ENCODE measurements around the gene RGS9.

The RGS9 gene

DNA sequence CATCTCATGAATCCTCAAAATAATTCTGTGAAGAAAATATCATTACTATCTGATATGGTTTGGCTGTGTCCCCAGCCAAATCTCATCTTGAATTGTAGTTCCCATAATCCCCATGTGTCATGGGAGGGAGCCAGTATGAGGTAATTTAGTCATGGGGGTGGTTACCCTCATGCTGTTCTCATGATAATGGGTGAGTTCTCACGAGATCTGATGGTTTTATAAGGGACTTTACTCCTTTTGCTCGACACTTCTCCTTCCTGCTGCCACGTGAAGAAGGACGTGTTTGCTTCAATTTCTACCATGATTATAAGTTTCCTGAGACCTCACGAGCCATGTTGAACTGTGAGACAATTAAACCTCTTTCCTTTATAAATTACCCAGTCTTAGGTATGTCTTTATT is 20.7 kb upstream of the RGS9 start:
- peak in 1 of 2 donors; percentile 34 for DNase-seq

DNA sequence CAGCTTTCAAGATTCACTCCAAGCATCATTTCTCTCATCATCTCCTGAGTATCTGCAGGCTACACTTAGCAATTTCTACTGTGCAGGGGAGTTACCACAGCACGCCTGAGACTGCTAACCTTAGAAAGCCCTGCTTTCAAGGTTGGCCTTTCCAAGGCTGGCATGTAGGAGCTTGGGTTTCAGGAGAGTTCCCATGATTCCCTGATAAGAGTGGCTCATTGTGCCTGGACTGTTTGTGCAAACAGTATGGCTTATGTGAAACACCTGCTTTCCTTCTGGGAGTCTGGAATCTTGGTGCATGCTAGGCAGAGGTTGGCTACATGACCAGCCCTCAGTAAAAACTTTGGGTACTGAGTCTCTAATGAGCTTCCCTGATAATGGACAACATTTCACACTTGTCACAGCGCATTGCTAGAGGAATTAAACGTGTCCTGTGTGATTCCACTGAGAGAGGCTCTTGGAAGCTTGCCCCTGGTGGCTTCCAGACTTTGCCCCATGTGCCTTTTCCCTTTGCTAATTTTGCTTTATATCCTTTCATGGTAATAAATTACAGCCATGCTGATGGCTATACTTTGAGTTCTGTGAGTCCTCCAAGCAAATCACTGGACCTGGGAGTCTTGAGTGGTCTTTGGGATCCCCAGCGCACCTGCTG is 19.7 kb upstream of the RGS9 start:
- no peak for DNase-seq

DNA sequence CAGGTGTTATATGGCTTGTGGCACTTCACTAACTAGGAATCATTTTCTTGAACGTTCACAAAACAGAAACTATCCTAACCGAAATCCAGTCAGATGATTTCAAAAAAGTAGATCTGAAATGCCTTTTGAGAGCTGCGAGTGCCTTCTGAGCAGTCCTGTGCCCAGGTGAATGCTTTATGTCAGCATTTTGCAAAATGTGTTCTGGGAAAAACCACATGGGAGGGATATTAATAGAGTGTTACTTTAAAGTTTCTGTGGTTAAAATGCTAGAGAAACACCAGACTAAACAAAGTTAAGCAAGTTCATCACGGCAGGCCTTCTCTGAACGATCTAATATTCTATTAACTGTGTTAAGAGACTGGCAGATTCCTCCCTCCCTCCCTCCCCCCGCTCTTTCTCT is 15.8 kb upstream of the RGS9 start:
- no peak for DNase-seq

- peak; percentile 17 to 30 for DNase-seq
Measured at GRCh38 chr17:65121916-65122806, 15.0 kb upstream of the RGS9 start.

- DNase-seq = peak; percentile 80 to 93
Measured at GRCh38 chr17:65122836-65123756, 14.1 kb upstream of the RGS9 start.

- no peak for DNase-seq
Measured at GRCh38 chr17:65123757-65124675, 13.2 kb upstream of the RGS9 start.

DNA sequence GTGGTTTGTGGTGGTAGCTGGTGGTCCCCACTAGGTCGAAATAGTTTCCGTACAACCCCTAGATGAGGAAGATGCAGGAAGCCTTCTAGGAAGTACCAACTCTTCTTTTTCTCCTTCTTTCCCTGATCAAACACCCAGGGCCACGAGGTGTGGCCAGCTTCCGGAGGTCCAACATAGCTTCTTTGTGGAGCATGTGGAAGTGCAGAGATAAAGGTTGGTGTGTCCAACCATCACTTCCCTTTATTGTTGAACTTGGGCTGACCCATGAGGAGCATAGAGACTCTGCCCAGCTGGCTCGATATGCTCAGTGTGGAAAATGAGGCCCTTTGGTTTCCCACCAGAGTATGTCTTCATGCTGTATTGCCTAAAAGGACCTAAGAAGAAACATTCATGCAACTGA is 6.3 kb upstream of the RGS9 start:
- DNase-seq = peak in 1 of 2 donors; percentile 30

DNA sequence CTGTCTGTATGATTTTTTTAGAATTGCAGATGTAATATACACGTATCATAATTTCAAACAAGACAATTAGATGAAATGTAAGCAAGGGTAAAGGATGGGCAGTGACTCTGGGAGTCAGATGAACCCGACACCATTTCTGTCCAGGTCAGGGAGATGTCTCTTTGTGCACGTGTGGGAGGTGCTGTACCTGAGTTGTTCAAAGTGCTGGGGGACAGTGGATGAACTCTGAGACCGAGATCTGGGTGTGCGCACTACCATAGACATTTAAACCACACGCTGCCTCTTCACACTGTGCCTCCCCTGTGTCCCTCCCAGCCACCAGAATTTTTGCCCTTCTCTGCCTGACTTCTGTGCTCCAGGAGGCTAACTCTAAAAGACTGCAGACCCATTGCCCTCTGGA is 5.9 kb upstream of the RGS9 start:
- DNase-seq = no peak

GRCh38 chr17:65131946-65132345 is 5.2 kb upstream of the RGS9 start:
- DNase-seq = no peak

- DNase-seq = no peak
Measured at GRCh38 chr17:65134035-65134434, 3.1 kb upstream of the RGS9 start.

- DNase-seq = no peak
Measured at GRCh38 chr17:65139101-65139764, 2.1 kb downstream of the RGS9 start.

DNA sequence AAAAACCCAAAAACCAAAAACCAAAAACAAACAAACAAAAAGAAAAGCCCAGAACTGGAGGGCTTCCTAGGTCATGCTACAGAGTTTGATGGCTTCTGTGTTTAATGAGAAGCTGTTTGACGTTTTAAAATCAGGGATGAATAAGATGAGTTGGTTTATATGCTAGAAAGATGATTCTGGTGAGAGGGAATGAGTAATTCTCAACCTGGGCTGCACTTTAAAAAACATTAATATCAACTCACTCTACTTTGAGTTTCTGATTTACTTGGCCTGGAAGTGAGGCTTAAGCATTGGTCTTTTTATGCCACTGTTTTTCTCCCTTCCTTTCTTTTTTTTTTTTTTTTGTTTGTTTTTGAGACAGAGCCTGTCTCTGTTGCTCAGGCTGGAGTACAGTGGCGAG is 5.1 kb downstream of the RGS9 start:
- DNase-seq = no peak

DNA sequence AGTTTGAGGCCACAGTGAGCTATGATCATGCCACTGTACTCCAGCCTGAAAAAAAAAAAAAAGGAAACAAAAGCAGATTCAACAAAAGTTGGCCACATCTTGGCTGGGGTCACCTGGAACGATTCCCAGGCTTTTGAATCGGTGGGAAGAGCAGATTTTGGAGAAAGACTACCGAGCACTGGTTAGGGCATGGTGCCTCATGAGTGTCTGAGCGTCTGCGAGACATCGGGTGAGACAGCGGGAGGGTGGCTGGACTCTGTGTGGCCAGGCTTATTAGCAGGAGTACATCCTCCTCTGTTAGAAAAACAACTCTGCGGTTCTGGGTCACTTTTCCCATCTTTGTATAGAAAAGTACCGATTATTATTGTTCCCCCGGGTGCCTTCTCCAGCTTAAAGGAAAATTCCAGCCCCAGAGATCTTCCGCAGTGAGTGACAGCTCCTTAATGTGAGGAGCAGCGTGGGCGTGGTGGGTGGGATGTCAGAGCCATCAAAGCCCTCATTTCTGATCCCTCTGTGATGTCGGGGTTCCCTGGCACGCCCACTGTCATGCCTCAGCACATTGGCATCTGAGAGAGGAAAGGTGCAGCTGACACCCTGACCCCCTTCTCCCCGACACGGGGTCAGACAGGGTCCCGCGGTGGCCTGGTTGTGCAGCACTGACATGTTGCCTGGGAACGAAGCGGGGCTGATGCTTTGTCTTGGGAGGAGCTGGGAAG is 6.9 kb downstream of the RGS9 start:
- DNase-seq = no peak

DNA sequence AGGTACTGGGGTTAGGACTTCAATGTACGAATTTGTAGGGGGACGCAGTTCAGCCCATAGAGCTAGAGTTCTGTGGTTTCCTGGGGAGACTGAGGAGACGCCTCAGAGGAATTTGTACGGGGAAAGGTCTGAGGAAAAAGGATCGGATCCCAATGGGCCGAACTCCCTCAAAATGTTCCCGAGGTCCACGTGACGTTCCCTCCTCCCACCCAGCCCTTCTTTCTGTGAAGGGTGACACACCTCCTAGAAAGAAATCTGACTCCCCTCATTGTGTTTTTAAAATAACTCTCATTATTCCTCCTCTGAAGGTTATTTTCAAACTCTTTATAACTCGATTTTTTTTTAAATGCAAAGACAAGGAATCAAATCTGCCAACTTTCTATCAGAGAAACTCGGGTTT is 8.6 kb downstream of the RGS9 start:
- DNase-seq = no peak

DNA sequence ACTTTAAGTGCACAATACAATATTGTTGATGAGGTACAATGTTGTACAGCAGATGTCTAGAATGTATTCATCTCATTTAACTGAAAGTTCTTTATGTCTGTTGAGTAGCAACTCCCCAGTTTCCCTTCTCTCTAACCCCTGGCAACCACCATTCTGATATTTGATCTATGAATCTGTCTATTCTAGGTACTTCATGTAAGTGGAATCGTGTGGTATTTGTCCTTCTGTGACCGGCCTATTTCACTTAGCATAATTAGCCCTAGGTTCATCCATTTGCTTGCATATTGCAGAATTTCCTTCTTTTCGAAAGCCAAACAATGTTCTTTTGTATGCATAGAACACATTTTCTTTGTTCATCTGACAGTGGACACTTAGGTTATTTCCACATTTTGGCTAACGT is 10.8 kb downstream of the RGS9 start:
- no peak for DNase-seq

DNA sequence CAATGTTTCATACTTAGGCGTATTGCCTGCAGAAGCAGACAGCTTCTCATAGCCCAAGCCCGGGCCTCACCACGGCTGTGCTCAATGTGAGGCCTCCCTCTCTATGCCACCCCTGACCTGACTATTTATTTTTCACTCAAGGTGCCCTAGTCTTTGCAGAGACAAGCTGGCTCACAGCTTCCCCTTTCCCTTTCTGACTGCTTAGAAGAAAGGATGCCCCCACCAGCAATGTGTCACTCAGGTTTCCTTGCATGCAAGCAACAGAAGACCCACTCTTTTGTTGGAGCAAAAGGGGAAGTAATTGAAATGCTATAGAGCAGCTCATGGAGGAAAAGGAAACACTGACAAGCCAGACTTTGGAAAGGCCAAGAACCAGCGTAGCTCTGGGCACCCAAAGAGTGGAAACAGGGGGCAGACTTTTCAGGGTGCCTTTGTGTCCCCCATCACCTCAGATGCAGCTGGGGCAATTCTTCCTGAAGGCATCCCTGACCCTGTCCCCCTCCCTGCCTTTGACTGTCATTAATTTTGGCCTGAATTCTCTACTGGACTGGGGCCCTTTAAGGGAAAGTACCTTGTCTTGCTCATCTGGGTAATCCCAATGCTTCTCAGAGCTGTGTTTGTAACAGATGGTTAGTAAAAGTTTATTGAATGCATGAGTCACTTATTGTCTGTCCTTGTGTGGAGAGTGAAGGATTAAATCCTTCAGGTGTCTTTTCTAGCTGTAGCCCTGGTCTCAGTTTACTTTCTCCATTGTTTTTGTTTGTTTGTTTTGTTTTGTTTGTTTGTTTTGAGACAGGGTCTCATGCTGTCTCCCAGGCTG is 17.8 kb downstream of the RGS9 start:
- peak; percentile 71 to 84 for DNase-seq

- no peak for DNase-seq
Measured at GRCh38 chr17:65155622-65156021, 18.5 kb downstream of the RGS9 start.

GRCh38 chr17:65156185-65156834 is 19.1 kb downstream of the RGS9 start:
- no peak for DNase-seq

DNA sequence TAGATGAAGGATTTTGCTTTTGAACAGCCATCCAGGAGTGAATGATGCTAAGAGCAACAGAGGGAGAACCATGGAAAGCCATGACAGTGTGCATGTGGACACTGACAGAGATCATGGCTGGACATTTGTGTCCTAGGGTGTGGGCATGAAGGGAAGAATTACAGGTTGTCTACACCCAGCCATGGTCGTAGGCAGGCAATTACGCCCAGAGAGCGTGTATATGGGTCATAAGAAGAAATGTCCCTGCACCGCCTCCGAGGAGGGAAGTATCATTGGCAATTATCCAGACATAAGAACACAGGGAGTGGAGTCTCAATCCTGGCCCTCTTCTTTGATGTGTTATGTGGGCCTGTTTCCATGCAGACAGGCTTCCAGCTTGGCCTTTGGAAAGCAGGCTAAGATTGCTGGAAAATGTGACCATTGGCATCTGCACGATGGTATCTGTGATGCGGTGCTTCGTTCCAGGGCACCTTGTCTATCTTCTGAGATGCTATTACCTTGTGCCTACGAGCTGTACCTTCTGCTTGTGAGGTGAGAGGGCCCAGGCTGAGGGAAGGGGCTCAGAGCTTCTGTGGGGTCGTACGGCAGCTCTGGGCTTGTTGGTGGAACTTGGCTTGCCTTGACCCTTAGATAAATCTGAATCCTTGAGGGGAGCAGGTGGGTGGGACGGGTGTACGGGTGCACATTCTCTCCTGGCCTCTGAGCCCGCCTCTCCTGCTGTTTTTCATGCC is 19.8 kb downstream of the RGS9 start:
- DNase-seq = no peak
